Mesenchymal stem cell (in vitro differentiated cells and primary cell): ENCODE measurements around the gene PPDPF.

Experiments used
- DNase-seq: peaks from one replicate; pipeline ENCODE4 v3.0.0-alpha.2; 2013
- H2AFZ ChIP-seq: one replicate; pipeline ENCODE4 v1.6.1; 2013; ENCODE audit warnings: low read depth, mild to moderate bottlenecking, control low read depth, inconsistent platforms, low read length, moderate library complexity
- H2AK5ac ChIP-seq: 2 replicates; pipeline ENCODE4 v1.6.1; 2013; ENCODE audit warnings: low read length, moderate library complexity, mild to moderate bottlenecking, inconsistent platforms; ENCODE audit not compliant: severe bottlenecking
- H2BK120ac ChIP-seq: one replicate; pipeline ENCODE4 v1.6.1; 2013; ENCODE audit warnings: low read depth, mild to moderate bottlenecking, inconsistent platforms, low read length, moderate library complexity
- H2BK12ac ChIP-seq, 2 experiments: one replicate each; pipeline ENCODE4 v1.6.1; 2013; ENCODE audit warnings: inconsistent platforms in 2 of 2, low read length in 2 of 2, mild to moderate bottlenecking in 2 of 2, moderate library complexity in 2 of 2, control low read depth in 1 of 2
- H2BK15ac ChIP-seq: one replicate; pipeline ENCODE4 v1.6.1; 2013; ENCODE audit warnings: mild to moderate bottlenecking, low read depth, inconsistent platforms; ENCODE audit not compliant: poor library complexity, severe bottlenecking
- H2BK5ac ChIP-seq: 2 replicates; pipeline ENCODE4 v1.6.1; 2013; ENCODE audit warnings: low read depth, mild to moderate bottlenecking, low read length, control low read depth, inconsistent platforms; ENCODE audit not compliant: poor library complexity, severe bottlenecking
- H3K14ac ChIP-seq, 2 experiments: one replicate each; pipeline ENCODE4 v1.6.1; 2013; ENCODE audit warnings: inconsistent platforms in 2 of 2, low read length in 2 of 2, control low read depth in 1 of 2, mild to moderate bottlenecking in 1 of 2, moderate library complexity in 1 of 2
- H3K18ac ChIP-seq, 2 experiments: one replicate each; pipeline ENCODE4 v1.6.1; 2013; ENCODE audit warnings: inconsistent platforms in 2 of 2, low read length in 2 of 2, control low read depth in 1 of 2, low read depth in 1 of 2, mild to moderate bottlenecking in 1 of 2
- H3K23ac ChIP-seq, 2 experiments: one replicate each; pipeline ENCODE4 v1.6.1; 2013; ENCODE audit warnings: inconsistent platforms in 2 of 2, low read length in 2 of 2, mild to moderate bottlenecking in 2 of 2, moderate library complexity in 2 of 2, control low read depth in 1 of 2
- H3K27ac ChIP-seq: 2 replicates; pipeline ENCODE4 v1.5.1; 2013; ENCODE audit warnings: mild to moderate bottlenecking, moderate library complexity, low read length, control low read depth, inconsistent platforms; ENCODE audit not compliant: poor library complexity, severe bottlenecking
- H3K27me3 ChIP-seq, 2 experiments: 2 replicates each; pipeline versions ENCODE4 v1.6.1 to v1.7.0; 2013; ENCODE audit warnings: low read length in 2 of 2, mild to moderate bottlenecking in 2 of 2, moderate library complexity in 2 of 2, control low read depth in 1 of 2, inconsistent platforms in 1 of 2; ENCODE audit not compliant: control insufficient read depth in 1 of 2, insufficient read depth in 1 of 2
- H3K36me3 ChIP-seq, 2 experiments: 2 replicates each; pipeline versions ENCODE4 v1.6.1 to v1.7.0; 2013; ENCODE audit warnings: low read length in 2 of 2, control low read depth in 1 of 2, inconsistent platforms in 1 of 2, low read depth in 1 of 2, mild to moderate bottlenecking in 1 of 2; ENCODE audit not compliant: insufficient read depth in 2 of 2, control insufficient read depth in 1 of 2
- H3K4ac ChIP-seq, 2 experiments: one replicate each; pipeline ENCODE4 v1.6.1; 2013; ENCODE audit warnings: inconsistent platforms in 2 of 2, low read length in 2 of 2, mild to moderate bottlenecking in 2 of 2, moderate library complexity in 2 of 2, control low read depth in 1 of 2, low read depth in 1 of 2
- H3K4me1 ChIP-seq: 2 replicates; pipeline ENCODE4 v1.6.1; 2013; ENCODE audit warnings: low read depth, low read length, control low read depth; ENCODE audit not compliant: control insufficient read depth, insufficient read depth
- H3K4me2 ChIP-seq: 2 replicates; pipeline ENCODE4 v1.6.1; 2013; ENCODE audit warnings: low read length, mild to moderate bottlenecking, inconsistent platforms; ENCODE audit not compliant: poor library complexity, severe bottlenecking
- H3K4me3 ChIP-seq, 2 experiments: 2 replicates each; pipeline versions ENCODE4 v1.5.1 to v1.7.0; 2013; ENCODE audit warnings: low read length in 2 of 2, mild to moderate bottlenecking in 2 of 2, control low read depth in 1 of 2, low read depth in 1 of 2; ENCODE audit not compliant: insufficient read depth in 1 of 2
- H3K79me1 ChIP-seq: replicated peaks from 2 replicates; pipeline ENCODE4 v1.6.1; 2013; ENCODE audit warnings: mild to moderate bottlenecking, control low read depth, low read length, inconsistent platforms; ENCODE audit not compliant: poor library complexity, severe bottlenecking
- H3K9ac ChIP-seq: 2 replicates; pipeline ENCODE4 v1.7.0; 2013; ENCODE audit warnings: mild to moderate bottlenecking, low read length, moderate library complexity
- H3K9me3 ChIP-seq: 2 replicates; pipeline ENCODE4 v1.7.0; 2013; ENCODE audit warnings: mild to moderate bottlenecking, low read length; ENCODE audit not compliant: control insufficient read depth
- H4K8ac ChIP-seq: one replicate; pipeline ENCODE4 v1.6.1; 2013; ENCODE audit warnings: inconsistent platforms, mild to moderate bottlenecking, low read length, moderate library complexity
- H4K91ac ChIP-seq: one replicate; pipeline ENCODE4 v1.6.1; 2013; ENCODE audit warnings: mild to moderate bottlenecking, low read length, inconsistent platforms
- WGBS: methylation state at CpG from one replicate; pipeline ENCODE4 v1.1.7; 2013; ENCODE audit warnings: mixed read lengths; 5-methylcytosine and 5-hydroxymethylcytosine counted together

Gene PPDPF

GRCh38 chr20:63552481-63553249, 32.1 kb downstream of the PPDPF start:
- no peak overlapping the region for H3K23ac ChIP-seq
- peaks cover 27% of the 10 kb centered on the region for H3K4me1 ChIP-seq
- H3K4me3 ChIP-seq: no peak overlapping the region
- no peak overlapping the region for H3K14ac ChIP-seq
- WGBS: 46% methylated on average over 11 of the region's 15 CpGs
- peak overlapping the region; percentile 19 for H4K8ac ChIP-seq
- H2BK15ac ChIP-seq: peak overlapping the region; percentile 74
- no peak overlapping the region for H3K27ac ChIP-seq
- no peak for DNase-seq
- peak overlapping the region in 1 of 2 experiments; percentile 14 for H3K18ac ChIP-seq
- H4K91ac ChIP-seq: no peak overlapping the region
- H3K36me3 ChIP-seq: peaks cover 0 to 10% of the 10 kb centered on the region in 2 experiments
- no peak overlapping the region for H2BK120ac ChIP-seq
- no peak overlapping the region for H3K4me2 ChIP-seq
- peaks cover 11 to 40% of the 10 kb centered on the region in 2 experiments for H3K27me3 ChIP-seq
- no peak overlapping the region for H2AFZ ChIP-seq
- no peak overlapping the region for H2BK5ac ChIP-seq
- H3K79me1 ChIP-seq: no peaks in the 10 kb centered on the region
- no peak overlapping the region for H3K9ac ChIP-seq
- H3K4ac ChIP-seq: no peak overlapping the region
- H2AK5ac ChIP-seq: no peak overlapping the region
- H2BK12ac ChIP-seq: no peak overlapping the region
- no peaks in the 10 kb centered on the region for H3K9me3 ChIP-seq

- Histone ChIP-seq H3K27me3 (peaks cover 5 to 32% of the 10 kb centered on the region in 2 experiments), H2AK5ac (no peak overlapping the region), H3K79me1 (no peaks in the 10 kb centered on the region), H4K8ac (peak overlapping the region; percentile 84), H2BK15ac (peak overlapping the region; percentile 91), H3K4me2 (peak overlapping the region; percentile 88), H3K4me3 (peak overlapping the region; percentile 64 to 74), H3K27ac (no peak overlapping the region), H3K23ac (peak overlapping the region in 1 of 2 experiments; percentile 87), H4K91ac (no peak overlapping the region), H2BK12ac (peak overlapping the region in 1 of 2 experiments; percentile 15), H2BK120ac (peak overlapping the region; percentile 62), H2BK5ac (no peak overlapping the region), H3K9me3 (no peaks in the 10 kb centered on the region), H3K9ac (peak overlapping the region; percentile 48), H3K36me3 (peaks cover under 1 to 11% of the 10 kb centered on the region in 2 experiments), H2AFZ (no peak overlapping the region), H3K4ac (peak overlapping the region in 1 of 2 experiments; percentile 63), H3K14ac (no peak overlapping the region), H3K18ac (peak overlapping the region; percentile 75 to 90), H3K4me1 (peaks cover 24% of the 10 kb centered on the region)
- WGBS: 2% methylated on average over 37 of the region's 37 CpGs
- DNase-seq: peak; percentile 89
Measured at GRCh38 chr20:63553251-63553932, 32.8 kb downstream of the PPDPF start.

GRCh38 chr20:63553933-63554290, 33.3 kb downstream of the PPDPF start, which contains the start of gene FNDC11:
Gene FNDC11 (plus strand): TSS chr20:63554159. CDS start chr20:63555664, 1,505 bp downstream.
- Histone ChIP-seq H3K79me1 (no peaks in the 10 kb centered on the region), H3K27me3 (peaks cover 0 to 27% of the 10 kb centered on the region in 2 experiments), H2BK12ac (peak within 1 kb of the TSS; percentile 15 to 21), H4K91ac (peak within 1 kb of the TSS; percentile 18), H3K14ac (no peak within 1 kb of the TSS), H3K4me3 (peak within 1 kb of the TSS; percentile 64 to 74), H3K23ac (peak within 1 kb of the TSS in 1 of 2 experiments; percentile 87), H2BK15ac (peak within 1 kb of the TSS; percentile 91), H3K4me2 (peak within 1 kb of the TSS; percentile 88), H3K36me3 (peaks cover 6 to 13% of the 10 kb centered on the region in 2 experiments), H4K8ac (peak within 1 kb of the TSS; percentile 84), H3K4ac (peak within 1 kb of the TSS; percentile 18 to 63), H3K27ac (no peak within 1 kb of the TSS), H3K18ac (peak within 1 kb of the TSS; percentile 75 to 90), H2AFZ (no peak within 1 kb of the TSS), H3K4me1 (peaks cover 24% of the 10 kb centered on the region), H2AK5ac (no peak within 1 kb of the TSS), H2BK5ac (no peak within 1 kb of the TSS), H3K9ac (peak within 1 kb of the TSS; percentile 48), H2BK120ac (peak within 1 kb of the TSS; percentile 62), H3K9me3 (no peaks in the 10 kb centered on the region)
- peak; percentile 73 for DNase-seq
- 1% methylated on average over 33 of the region's 34 CpGs for WGBS
